GM12892 (cell line): ENCODE measurements around the gene AK8.

Experiments used
- POLR2A ChIP-seq: IDR thresholded peaks from 2 replicates; pipeline ENCODE4 v1.6.1; 2011; ENCODE audit warnings: low read depth, low read length, control low read depth
- POLR2AphosphoS5 ChIP-seq: IDR thresholded peaks from 2 replicates; pipeline ENCODE4 v1.6.1; 2011; ENCODE audit warnings: low read depth, low read length, control low read depth
- TAF1 ChIP-seq: IDR thresholded peaks from 2 replicates; pipeline ENCODE4 v1.6.1; 2011; ENCODE audit warnings: low read depth, mild to moderate bottlenecking, control low read depth, low read length, borderline replicate concordance

DNA sequence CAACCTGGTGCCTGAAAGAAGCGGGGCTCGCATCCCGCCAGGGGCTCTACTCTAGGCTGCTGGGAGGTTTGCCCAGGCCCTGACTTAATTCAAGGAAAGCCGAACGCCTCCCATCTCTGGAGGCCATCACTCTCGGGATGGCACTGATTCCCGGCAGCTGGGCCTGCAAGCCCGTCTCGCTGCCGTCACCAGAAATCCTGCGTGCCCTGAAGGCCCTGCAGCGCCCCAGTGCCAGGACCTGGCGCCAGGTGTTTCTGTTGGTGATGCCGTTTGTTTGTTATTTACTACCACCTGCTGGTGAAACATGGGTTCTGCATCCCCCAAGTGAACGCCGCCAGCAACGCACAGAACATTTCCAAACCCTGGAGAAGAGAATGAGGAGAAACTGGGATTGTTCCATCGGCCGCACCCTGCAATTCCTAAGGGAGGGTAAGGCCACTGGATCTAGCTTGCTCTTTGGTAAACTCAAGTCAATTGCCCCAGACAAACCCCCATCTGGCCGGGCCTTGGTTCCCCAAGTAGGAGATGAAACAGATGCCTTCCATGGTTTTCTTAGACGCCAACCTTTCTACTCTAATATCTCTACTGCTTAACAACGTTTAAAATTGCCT, 77.9 kb downstream of the AK8 start:
- TF ChIP-seq POLR2A (no peak), TAF1 (no peak), POLR2AphosphoS5 (no peak)
